ENCODE results near the gene KMT2C. TPM values are rescaled to one million over a fixed set of nuclear protein-coding genes. Genes with fewer than 3 reads are reported as not detected.
"Not testable (repeated sequence)": the region's sequence is repeated elsewhere in the genome, so short reads cannot be mapped to it uniquely, and the experiment has no call there.

Gene KMT2C
- total and polyA plus RNA-seq, 2 of the 8 experiments (the other 6 are each of a cell fraction or from before 2014, with no cell fraction given): 9.1 to 40.8 TPM

DNA sequence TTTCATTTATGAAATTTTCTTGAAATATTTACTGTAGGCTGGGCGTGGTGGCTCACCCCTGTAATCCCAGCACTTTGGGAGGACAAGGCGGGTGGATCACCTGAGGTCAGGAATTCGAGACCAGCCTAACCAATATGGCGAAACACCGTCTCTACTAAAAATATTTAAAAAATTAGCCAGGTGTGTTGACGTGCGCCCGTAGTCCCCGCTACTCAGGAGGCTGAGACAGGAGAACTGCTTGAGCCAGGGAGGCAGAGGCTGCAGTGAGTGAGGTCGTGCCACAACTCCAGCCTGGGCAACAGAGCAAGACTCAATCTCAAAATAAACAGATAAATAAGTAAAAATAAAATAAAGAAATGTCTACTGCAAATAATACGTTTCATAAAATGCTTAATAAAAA lies 192.3 kb downstream of the KMT2C start:
- H2BK15ac ChIP-seq (ENCODE audit: low read length); H3K4me1 ChIP-seq (replicated peaks in 1 of 4; ENCODE audit: control insufficient read depth in 3 of 4, insufficient read depth in 4 of 4, low read length in 3 of 4); H4K8ac ChIP-seq (ENCODE audit: extremely low read depth, insufficient read depth, low read length); FAIRE-seq; H3K4me2 ChIP-seq (ENCODE audit: insufficient read depth in 1 of 2, low read depth in 2 of 2, low read length in 2 of 2); H3K23me2 ChIP-seq (ENCODE audit: low read depth, low read length); H3K18ac ChIP-seq (ENCODE audit: extremely low read depth, low read length); H3K27ac ChIP-seq (ENCODE audit: low read depth, low read length); H3K79me2 ChIP-seq (ENCODE audit: control insufficient read depth in 1 of 2, insufficient read depth in 2 of 2, low read length in 2 of 2); H4K20me1 ChIP-seq (replicated peaks in 1 of 2; ENCODE audit: control insufficient read depth in 1 of 2, insufficient read depth in 2 of 2, low read length in 2 of 2); H2AFZ ChIP-seq (ENCODE audit: low read length); H3K9me3 ChIP-seq (ENCODE audit: insufficient read depth in 2 of 2, low read depth in 1 of 2, low read length in 1 of 2); DNase-seq (ENCODE audit: low read depth in 1 of 2, low spot score in 2 of 2); H2BK120ac ChIP-seq (replicated peaks; ENCODE audit: low read depth, low read length); H3K23ac ChIP-seq (ENCODE audit: insufficient read length); H2BK5ac ChIP-seq (ENCODE audit: low read depth, low read length); POLR2A ChIA-PET (ENCODE audit: partially characterized antibody); H4K5ac ChIP-seq (ENCODE audit: insufficient read length, low read depth, low read length); H3K79me1 ChIP-seq (ENCODE audit: low read depth, low read length); H3K14ac ChIP-seq (ENCODE audit: insufficient read length); H2BK12ac ChIP-seq (ENCODE audit: low read depth, low read length); H3K4me3 ChIP-seq (ENCODE audit: extremely low read depth in 1 of 4, insufficient read depth in 2 of 4, low read depth in 3 of 4, low read length in 4 of 4); H3K56ac ChIP-seq (replicated peaks; ENCODE audit: insufficient read length, low read depth, low read length); CTCF ChIA-PET (ENCODE audit: partially characterized antibody); H3K27me3 ChIP-seq (replicated peaks in 1 of 4; ENCODE audit: control insufficient read depth in 3 of 4, extremely low read depth in 1 of 4, insufficient read depth in 3 of 4, low read length in 3 of 4); H2BK20ac ChIP-seq (ENCODE audit: low read length); H3K4ac ChIP-seq (replicated peaks; ENCODE audit: insufficient read length, low read depth, low read length); H4K91ac ChIP-seq (replicated peaks; ENCODE audit: insufficient read length, low read length); H2AK5ac ChIP-seq (ENCODE audit: low read depth, low read length); H3K9ac ChIP-seq (replicated peaks in 1 of 4; ENCODE audit: extremely low read depth in 1 of 4, low read depth in 3 of 4, low read length in 3 of 4); H3K36me3 ChIP-seq (ENCODE audit: control insufficient read depth in 2 of 4, insufficient read depth in 4 of 4, low read length in 3 of 4): not testable (repeated sequence)
- 96% methylated on average over 11 of the region's 11 CpGs; no CpG with 5 or more reads in 1 of the 2 experiments for WGBS, 2 experiments (ENCODE audit: extremely low coverage in 1 of 2, insufficient coverage in 1 of 2, insufficient read length in 1 of 2, insufficient replicate concordance in 2 of 2, low coverage in 1 of 2, low lambda C conversion rate in 2 of 2, missing lambda C conversion rate in 1 of 2)

DNA sequence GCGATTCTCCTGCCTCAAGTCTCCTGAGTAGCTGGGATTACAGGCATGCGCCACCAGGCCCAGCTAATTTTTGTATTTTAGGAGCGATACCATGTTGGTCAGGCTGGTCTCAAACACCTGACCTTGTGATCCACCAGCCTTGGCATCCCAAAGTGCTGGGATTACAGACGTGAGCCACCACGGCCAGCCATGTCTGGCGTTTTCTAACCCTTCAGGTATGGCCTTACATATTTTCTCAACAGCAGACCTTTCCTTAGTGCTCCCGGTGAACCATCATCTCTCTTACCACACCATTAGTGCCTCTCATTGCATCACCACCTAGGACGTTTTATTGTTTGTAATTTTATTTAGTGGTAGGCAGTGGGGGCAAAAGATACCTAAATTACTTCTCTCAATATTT lies 194.5 kb downstream of the KMT2C start:
- H3K36me3 ChIP-seq (ENCODE audit: control insufficient read depth in 2 of 4, insufficient read depth in 4 of 4, low read length in 3 of 4); H2BK120ac ChIP-seq (replicated peaks; ENCODE audit: low read depth, low read length); H3K4me2 ChIP-seq (ENCODE audit: insufficient read depth in 1 of 2, low read depth in 2 of 2, low read length in 2 of 2); H2AFZ ChIP-seq (ENCODE audit: low read length); H4K91ac ChIP-seq (replicated peaks; ENCODE audit: insufficient read length, low read length); H3K79me2 ChIP-seq (ENCODE audit: control insufficient read depth in 1 of 2, insufficient read depth in 2 of 2, low read length in 2 of 2); H3K23me2 ChIP-seq (ENCODE audit: low read depth, low read length); H3K27me3 ChIP-seq (replicated peaks in 1 of 4; ENCODE audit: control insufficient read depth in 3 of 4, extremely low read depth in 1 of 4, insufficient read depth in 3 of 4, low read length in 3 of 4); H3K27ac ChIP-seq (ENCODE audit: low read depth, low read length); FAIRE-seq; H3K4me1 ChIP-seq (replicated peaks in 1 of 4; ENCODE audit: control insufficient read depth in 3 of 4, insufficient read depth in 4 of 4, low read length in 3 of 4); H2AK5ac ChIP-seq (ENCODE audit: low read depth, low read length); H2BK20ac ChIP-seq (ENCODE audit: low read length); H3K79me1 ChIP-seq (ENCODE audit: low read depth, low read length); H4K8ac ChIP-seq (ENCODE audit: extremely low read depth, insufficient read depth, low read length); H3K18ac ChIP-seq (ENCODE audit: extremely low read depth, low read length); H4K5ac ChIP-seq (ENCODE audit: insufficient read length, low read depth, low read length); H3K56ac ChIP-seq (replicated peaks; ENCODE audit: insufficient read length, low read depth, low read length); H3K9me3 ChIP-seq (ENCODE audit: insufficient read depth in 2 of 2, low read depth in 1 of 2, low read length in 1 of 2); H3K9ac ChIP-seq (replicated peaks in 1 of 4; ENCODE audit: extremely low read depth in 1 of 4, low read depth in 3 of 4, low read length in 3 of 4); H3K23ac ChIP-seq (ENCODE audit: insufficient read length); H3K4ac ChIP-seq (replicated peaks; ENCODE audit: insufficient read length, low read depth, low read length); DNase-seq (ENCODE audit: low read depth in 1 of 2, low spot score in 2 of 2); H2BK12ac ChIP-seq (ENCODE audit: low read depth, low read length); H3K14ac ChIP-seq (ENCODE audit: insufficient read length); H2BK5ac ChIP-seq (ENCODE audit: low read depth, low read length); POLR2A ChIA-PET (ENCODE audit: partially characterized antibody); H2BK15ac ChIP-seq (ENCODE audit: low read length); H3K4me3 ChIP-seq (ENCODE audit: extremely low read depth in 1 of 4, insufficient read depth in 2 of 4, low read depth in 3 of 4, low read length in 4 of 4); H4K20me1 ChIP-seq (replicated peaks in 1 of 2; ENCODE audit: control insufficient read depth in 1 of 2, insufficient read depth in 2 of 2, low read length in 2 of 2): not testable (repeated sequence)
- WGBS, 2 experiments (ENCODE audit: extremely low coverage in 1 of 2, insufficient coverage in 1 of 2, insufficient read length in 1 of 2, insufficient replicate concordance in 2 of 2, low coverage in 1 of 2, low lambda C conversion rate in 2 of 2, missing lambda C conversion rate in 1 of 2): 74% methylated on average over 8 of the region's 8 CpGs; no CpG with 5 or more reads in 1 of the 2 experiments
- CTCF ChIA-PET (ENCODE audit: partially characterized antibody): interaction anchor here (1.1 kb wide), 1 partner anchor 45 kb away, joined by 3 read pairs; no protein-coding TSS in a partner anchor

All from H1 (cell line).